Astrocyte (in vitro differentiated cells and primary cell): ENCODE data around the gene STX16.

ENCODE experiments used
- CTCF ChIP-seq: IDR thresholded peaks from 2 replicates; pipeline ENCODE4 v1.5.1; 2011; ENCODE audit warnings: low read depth, mild to moderate bottlenecking, inconsistent platforms, low read length, moderate library complexity; ENCODE audit not compliant: insufficient read depth
- EZH2 ChIP-seq: IDR thresholded peaks from 2 replicates; pipeline ENCODE4 v1.6.1; 2012; ENCODE audit warnings: mild to moderate bottlenecking, low read length, inconsistent platforms; ENCODE audit not compliant: insufficient read depth

DNA sequence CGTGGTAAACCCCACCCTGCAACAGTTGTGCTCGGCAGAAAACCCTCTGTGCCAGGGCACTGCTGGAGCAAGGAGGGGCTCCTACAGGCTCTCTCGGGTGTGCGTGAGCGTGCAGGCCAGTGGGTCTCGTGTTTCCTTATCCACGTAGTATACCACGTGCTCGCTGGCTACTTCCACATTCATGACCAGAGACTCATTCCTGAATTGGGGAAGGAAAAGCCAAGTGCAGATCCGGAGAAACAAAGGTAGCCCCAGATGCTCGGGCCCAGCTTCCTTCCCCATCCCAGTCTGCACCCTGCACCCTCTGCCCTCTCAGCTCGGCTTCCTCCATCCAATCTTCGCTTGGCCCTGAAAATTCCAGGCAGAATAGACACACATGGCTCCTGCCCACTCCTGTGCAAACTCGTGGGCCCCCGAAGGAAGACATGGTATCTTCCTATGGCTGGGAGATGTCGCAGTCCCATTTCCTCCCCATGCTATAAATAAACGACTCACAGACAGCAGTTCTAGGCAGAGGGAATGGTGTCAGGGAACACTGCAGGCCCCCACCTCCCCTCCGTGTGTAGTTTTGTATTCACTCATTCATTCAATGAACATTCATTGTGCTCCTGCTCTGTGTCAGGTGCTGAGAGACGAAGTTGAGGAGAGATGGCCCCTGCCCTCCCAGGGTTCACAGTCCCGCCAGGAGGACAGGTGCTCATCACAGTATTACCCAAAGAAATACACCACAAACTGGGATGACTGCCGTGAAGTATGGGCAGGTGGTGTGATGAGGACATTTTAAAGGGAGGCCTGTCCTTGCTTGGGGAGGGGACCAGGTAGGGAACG is 71.1 kb downstream of the STX16 start:
- TF ChIP-seq CTCF (no peak), EZH2 (no peak)
